ENCODE measurements around the gene TPPP.
"Not testable (repeated sequence)": the region's sequence is repeated elsewhere in the genome, so short reads cannot be mapped to it uniquely, and the experiment has no call there.

- TF ChIP-seq REST (IDR thresholded peaks at IDR 0.05; ENCODE audit: low read depth); CTCF (IDR thresholded peaks at IDR 0.05 in 2 of 3, conservative IDR thresholded peaks at IDR 0.05 in 1 of 3; ENCODE audit: borderline replicate concordance in 1 of 3, insufficient read depth in 1 of 3, low read depth in 2 of 3, low read length in 2 of 3); POLR2A (IDR thresholded peaks at IDR 0.05; ENCODE audit: borderline replicate concordance, extremely low read depth, insufficient read depth, insufficient read length); YY1 (IDR thresholded peaks at IDR 0.05; ENCODE audit: extremely low read depth, insufficient replicate concordance, low read depth, low read length); SP1 (IDR thresholded peaks at IDR 0.05; ENCODE audit: low read depth); EZH2 (IDR thresholded peaks at IDR 0.05); EGR1 (IDR thresholded peaks at IDR 0.05; ENCODE audit: low read depth): not testable (repeated sequence)
Measured at GRCh38 chr5:713686-714085, 20.5 kb upstream of the TPPP start.
